ENCODE data around the gene CALML6. TPM values are rescaled to one million over a fixed set of nuclear protein-coding genes. Genes with fewer than 3 reads are reported as not detected.

Gene CALML6
- polyA plus RNA-seq, 3 donors, result 0.24 TPM; not detected in 2

- Mint-ChIP-seq H3K36me3 (no peaks in the 10 kb centered on the region), H3K27ac (peak overlapping the region in 1 of 7 donors; percentile 55), H3K4me3 (no peak overlapping the region), H3K4me1 (peaks cover 7% of the 10 kb centered on the region), H3K9me3 (peaks cover 0 to 5% (median 0%) of the 10 kb centered on the region in 7 donors), H3K27me3 (ENCODE audit: low read depth in 3 of 3) (peaks cover 2 to 17% (median 8%) of the 10 kb centered on the region in 3 donors)
- Histone ChIP-seq H3K27me3 (ENCODE audit: control insufficient read depth in 2 of 2, insufficient read depth in 2 of 2, low read length in 2 of 2) (peaks cover 0 to 14% of the 10 kb centered on the region in 2 donors), H2AFZ (ENCODE audit: insufficient read depth, low read depth, low read length, poor library complexity, severe bottlenecking) (no peak overlapping the region), H3K27ac (ENCODE audit: low read depth in 1 of 2, low read length in 2 of 2) (no peak overlapping the region), H3K36me3 (replicated peaks in 1 of 2; ENCODE audit: control insufficient read depth in 1 of 2, insufficient read depth in 2 of 2, low read length in 2 of 2) (no peaks in the 10 kb centered on the region), H3K4me2 (replicated peaks; ENCODE audit: extremely low read depth, low read length, poor library complexity, severe bottlenecking) (no peak overlapping the region), H3K9me3 (replicated peaks in 1 of 2; ENCODE audit: control insufficient read depth in 1 of 2, insufficient read depth in 1 of 2, low read length in 2 of 2) (no peaks in the 10 kb centered on the region), H4K20me1 (ENCODE audit: insufficient read depth, low read length) (no peaks in the 10 kb centered on the region), H3K9ac (ENCODE audit: insufficient read depth, low read length, poor library complexity, severe bottlenecking) (no peak overlapping the region), H3K4me3 (replicated peaks in 1 of 3; ENCODE audit: low read depth in 2 of 3, low read length in 3 of 3) (no peak overlapping the region), H3K79me2 (ENCODE audit: insufficient read depth, low read length) (no peaks in the 10 kb centered on the region), H3K4me1 (ENCODE audit: control insufficient read depth in 1 of 2, insufficient read depth in 2 of 2, low read length in 2 of 2) (peaks cover 13 to 19% of the 10 kb centered on the region in 2 donors)
- WGBS (ENCODE audit: insufficient coverage), result 86% methylated on average over 23 of the region's 27 CpGs
- no peak for DNase-seq
- no peak for TF ChIP-seq CTCF (IDR thresholded peaks at IDR 0.05)
- intact Hi-C loops (cut with micrococcal nuclease), result loop anchor here in 1 of 2 donors (5.0 kb wide), 1 partner anchor 491 kb away; the partner anchor contains the start of gene PEX10
These were observed 5.8 kb downstream of the CALML6 start for GRCh38 chr1:1920608-1921458.

- Mint-ChIP-seq H3K27me3 (ENCODE audit: low read depth in 3 of 3) (peaks cover 2 to 14% (median 8%) of the 10 kb centered on the region in 3 donors), H3K36me3 (no peaks in the 10 kb centered on the region), H3K9me3 (peaks cover 0 to 5% (median 0%) of the 10 kb centered on the region in 7 donors), H3K4me3 (no peak overlapping the region), H3K4me1 (peaks cover 7% of the 10 kb centered on the region), H3K27ac (no peak overlapping the region)
- no peaks in the 10 kb centered on the region for H3K36me3 ChIP-seq (replicated peaks in 1 of 2; ENCODE audit: control insufficient read depth in 1 of 2, insufficient read depth in 2 of 2, low read length in 2 of 2)
- no peak for TF ChIP-seq CTCF (IDR thresholded peaks at IDR 0.05)
- WGBS (ENCODE audit: insufficient coverage), result 88% methylated on average over 3 of the region's 6 CpGs
- no peaks in the 10 kb centered on the region for H3K9me3 ChIP-seq (replicated peaks in 1 of 2; ENCODE audit: control insufficient read depth in 1 of 2, insufficient read depth in 1 of 2, low read length in 2 of 2)
- no peak overlapping the region for H3K4me2 ChIP-seq (replicated peaks; ENCODE audit: extremely low read depth, low read length, poor library complexity, severe bottlenecking)
- DNase-seq, result no peak
- H3K4me1 ChIP-seq (ENCODE audit: control insufficient read depth in 1 of 2, insufficient read depth in 2 of 2, low read length in 2 of 2), result peaks cover 13 to 19% of the 10 kb centered on the region in 2 donors
- peaks cover 0 to 11% of the 10 kb centered on the region in 2 donors for H3K27me3 ChIP-seq (ENCODE audit: control insufficient read depth in 2 of 2, insufficient read depth in 2 of 2, low read length in 2 of 2)
- no peak overlapping the region for H2AFZ ChIP-seq (ENCODE audit: insufficient read depth, low read depth, low read length, poor library complexity, severe bottlenecking)
- no peak overlapping the region for H3K4me3 ChIP-seq (replicated peaks in 1 of 3; ENCODE audit: low read depth in 2 of 3, low read length in 3 of 3)
- H3K27ac ChIP-seq (ENCODE audit: low read depth in 1 of 2, low read length in 2 of 2), result no peak overlapping the region
- no peaks in the 10 kb centered on the region for H4K20me1 ChIP-seq (ENCODE audit: insufficient read depth, low read length)
- intact Hi-C loops (cut with micrococcal nuclease), result loop anchor here in 1 of 2 donors (5.0 kb wide), 1 partner anchor 491 kb away; the partner anchor contains the start of gene PEX10
- H3K79me2 ChIP-seq (ENCODE audit: insufficient read depth, low read length), result no peaks in the 10 kb centered on the region
- H3K9ac ChIP-seq (ENCODE audit: insufficient read depth, low read length, poor library complexity, severe bottlenecking), result no peak overlapping the region
These were observed 6.4 kb downstream of the CALML6 start for GRCh38 chr1:1921459-1921862.

Measured in CD14-positive monocyte (primary cell).